GM19397 (cell line): ENCODE data around the gene ZNF281.
"Not testable (repeated sequence)": the region's sequence is repeated elsewhere in the genome, so short reads cannot be mapped to it uniquely, and the experiment has no call there.

Source experiments
- ATAC-seq: cut with Tn5 transposase; IDR thresholded peaks from one replicate; pipeline ENCODE4 v1.9.1; 2021; ENCODE audit warnings: mild to moderate bottlenecking, moderate library complexity; ENCODE audit not compliant: unreplicated experiment

ZNF281 gene

GRCh38 chr1:200409761-200410565 is at the start of gene ZNF281:
Gene ZNF281, minus strand, starts transcription at chr1:200410036. Its CDS starts 331 bp downstream, at chr1:200409705.
- ATAC-seq: peak; percentile 95

- ATAC-seq: no peak
Observed at GRCh38 chr1:200458780-200459179, 48.9 kb upstream of the ZNF281 start.

GRCh38 chr1:200457810-200458209 is 48.0 kb upstream of the ZNF281 start:
- ATAC-seq: no peak

GRCh38 chr1:200454425-200454824 is 44.6 kb upstream of the ZNF281 start:
- ATAC-seq: no peak

- no peak for ATAC-seq
Observed at GRCh38 chr1:200453553-200453905, 43.7 kb upstream of the ZNF281 start.

GRCh38 chr1:200452850-200453552 is 43.2 kb upstream of the ZNF281 start:
- no peak for ATAC-seq

GRCh38 chr1:200448034-200448762 is 38.4 kb upstream of the ZNF281 start:
- ATAC-seq: peak; percentile 72

- ATAC-seq: no peak
Observed at GRCh38 chr1:200445213-200445612, 35.4 kb upstream of the ZNF281 start.

GRCh38 chr1:200444478-200444877 is 34.6 kb upstream of the ZNF281 start:
- ATAC-seq: no peak

GRCh38 chr1:200443860-200444259 is 34.0 kb upstream of the ZNF281 start:
- no peak for ATAC-seq

GRCh38 chr1:200442537-200443156 is 32.8 kb upstream of the ZNF281 start:
- no peak for ATAC-seq

GRCh38 chr1:200442023-200442422 is 32.2 kb upstream of the ZNF281 start:
- ATAC-seq: no peak

GRCh38 chr1:200438911-200439310 is 29.1 kb upstream of the ZNF281 start:
- ATAC-seq: no peak

GRCh38 chr1:200438413-200438812 is 28.6 kb upstream of the ZNF281 start:
- ATAC-seq: not testable (repeated sequence)

GRCh38 chr1:200437556-200438203 is 27.8 kb upstream of the ZNF281 start:
- ATAC-seq: no peak

- ATAC-seq: no peak
Observed at GRCh38 chr1:200437088-200437487, 27.3 kb upstream of the ZNF281 start.

- no peak for ATAC-seq
Observed at GRCh38 chr1:200436436-200436835, 26.6 kb upstream of the ZNF281 start.

GRCh38 chr1:200435200-200435780 is 25.5 kb upstream of the ZNF281 start:
- ATAC-seq: no peak

- ATAC-seq: no peak
Observed at GRCh38 chr1:200433586-200433985, 23.8 kb upstream of the ZNF281 start.

GRCh38 chr1:200432586-200432985 is 22.8 kb upstream of the ZNF281 start:
- no peak for ATAC-seq
